ENCODE measurements around the gene FLNC. TPM values are rescaled to one million over a fixed set of nuclear protein-coding genes. Genes with fewer than 3 reads are reported as not detected.

Gene FLNC
- total and polyA plus RNA-seq, 10 donors = 0.21 to 1.8 (median 0.66) TPM

DNA sequence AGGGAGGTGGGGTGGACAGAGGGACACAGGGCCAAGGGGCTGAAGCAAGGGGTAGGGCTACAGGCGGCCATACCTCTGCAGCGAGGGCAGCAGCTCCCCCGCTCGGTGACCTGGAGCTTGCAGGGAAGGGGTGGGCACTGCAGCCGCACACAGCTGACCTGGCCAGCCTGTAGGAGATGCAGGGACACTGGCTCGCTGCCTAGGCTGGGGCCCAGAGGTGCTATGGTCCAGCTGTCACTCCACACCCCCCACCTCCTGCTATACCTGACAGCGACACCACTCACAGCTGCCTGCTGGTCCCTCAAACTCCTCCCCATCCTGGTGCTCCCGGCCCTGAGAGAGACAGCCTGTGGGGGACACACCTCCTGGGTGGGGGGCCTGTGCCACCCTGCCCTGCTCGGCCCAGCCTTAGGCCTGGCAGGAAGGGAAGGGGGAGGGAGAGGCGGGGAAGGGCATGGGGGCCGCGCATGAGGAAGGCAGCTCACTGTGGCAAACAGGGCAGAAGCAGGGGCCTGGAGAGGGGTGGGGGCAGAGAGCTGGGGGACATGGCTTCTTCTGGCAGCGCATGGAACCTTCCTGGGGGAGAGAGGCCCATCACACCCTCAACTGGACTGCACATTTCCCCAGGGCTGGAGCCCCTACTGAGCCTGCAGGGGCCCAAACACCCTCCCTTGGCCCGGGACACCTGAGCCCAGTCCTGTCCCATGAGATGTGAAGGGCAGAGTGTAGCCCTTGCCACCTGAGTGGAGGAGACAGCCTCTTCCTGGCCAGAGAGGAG, 56.4 kb downstream of the FLNC start:
- H3K27me3 ChIP-seq (replicated peaks in 1 of 7) = peaks cover 0 to 56% (median 10%) of the 10 kb centered on the region in 7 donors
- H3K36me3 ChIP-seq = no peaks in the 10 kb centered on the region
- H3K27ac ChIP-seq = no peak overlapping the region
- intact Hi-C loops (cut with DNase I; ENCODE audit: low total_unique reads) = loop anchor here (10.0 kb wide), 1 partner anchor 272 kb away; no protein-coding TSS in a partner anchor
- no peaks in the 10 kb centered on the region for H3K9me3 ChIP-seq
- peak; percentile 70 for DNase-seq
- TF ChIP-seq, protein P1, sequence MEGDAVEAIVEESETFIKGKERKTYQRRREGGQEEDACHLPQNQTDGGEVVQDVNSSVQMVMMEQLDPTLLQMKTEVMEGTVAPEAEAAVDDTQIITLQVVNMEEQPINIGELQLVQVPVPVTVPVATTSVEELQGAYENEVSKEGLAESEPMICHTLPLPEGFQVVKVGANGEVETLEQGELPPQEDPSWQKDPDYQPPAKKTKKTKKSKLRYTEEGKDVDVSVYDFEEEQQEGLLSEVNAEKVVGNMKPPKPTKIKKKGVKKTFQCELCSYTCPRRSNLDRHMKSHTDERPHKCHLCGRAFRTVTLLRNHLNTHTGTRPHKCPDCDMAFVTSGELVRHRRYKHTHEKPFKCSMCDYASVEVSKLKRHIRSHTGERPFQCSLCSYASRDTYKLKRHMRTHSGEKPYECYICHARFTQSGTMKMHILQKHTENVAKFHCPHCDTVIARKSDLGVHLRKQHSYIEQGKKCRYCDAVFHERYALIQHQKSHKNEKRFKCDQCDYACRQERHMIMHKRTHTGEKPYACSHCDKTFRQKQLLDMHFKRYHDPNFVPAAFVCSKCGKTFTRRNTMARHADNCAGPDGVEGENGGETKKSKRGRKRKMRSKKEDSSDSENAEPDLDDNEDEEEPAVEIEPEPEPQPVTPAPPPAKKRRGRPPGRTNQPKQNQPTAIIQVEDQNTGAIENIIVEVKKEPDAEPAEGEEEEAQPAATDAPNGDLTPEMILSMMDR (IDR thresholded peaks at IDR 0.05 in 8 of 11, conservative IDR thresholded peaks at IDR 0.05 in 3 of 11) = no peak
- TF ChIP-seq POLR2AphosphoS5 (IDR thresholded peaks at IDR 0.05) (no peak), POLR2A (IDR thresholded peaks at IDR 0.05) (no peak)
- H3K4me1 ChIP-seq = peaks cover 0 to 26% (median 13%) of the 10 kb centered on the region in 6 donors
- WGBS, 5 donors = 55 to 64% (median 59%) methylated on average over 9 to 14 of the region's 14 CpGs
- no peak overlapping the region for H3K4me3 ChIP-seq

DNA sequence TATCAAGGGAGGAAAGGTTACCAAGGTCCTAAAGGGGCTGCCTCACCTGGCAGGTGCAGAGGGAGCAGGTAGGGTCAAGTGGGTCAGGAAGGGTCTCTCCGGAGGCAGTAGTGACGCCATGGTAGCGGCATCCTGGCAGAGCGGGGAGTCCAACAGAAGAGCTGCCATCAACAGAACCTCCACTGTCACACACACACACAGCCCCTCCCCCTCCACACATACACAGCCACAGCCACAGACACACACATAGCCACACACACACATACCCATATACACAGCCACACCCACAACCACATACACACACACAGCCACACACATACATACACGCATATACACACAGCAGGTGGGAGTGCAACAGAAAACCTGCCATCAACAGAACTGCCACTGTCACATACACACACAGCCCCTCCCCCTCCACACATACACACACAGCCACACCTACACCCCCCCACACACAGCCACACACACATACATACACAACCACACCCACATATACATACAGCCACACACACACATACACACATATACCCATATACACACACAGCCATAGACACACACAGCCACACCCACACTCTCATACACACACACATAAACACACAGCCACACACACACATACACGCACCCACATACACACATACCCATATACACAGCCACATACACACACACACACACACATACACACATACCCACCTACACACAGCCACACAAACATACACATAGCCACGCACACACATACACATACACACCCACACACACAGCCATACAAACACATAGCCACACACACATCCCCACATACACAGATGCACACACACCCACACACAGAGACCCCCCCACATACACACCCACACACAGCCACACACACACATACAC, 57.2 kb downstream of the FLNC start:
- H3K27ac ChIP-seq = no peak overlapping the region
- WGBS, 5 donors = 81 to 91% (median 85%) methylated on average over 7 of the region's 7 CpGs

DNA sequence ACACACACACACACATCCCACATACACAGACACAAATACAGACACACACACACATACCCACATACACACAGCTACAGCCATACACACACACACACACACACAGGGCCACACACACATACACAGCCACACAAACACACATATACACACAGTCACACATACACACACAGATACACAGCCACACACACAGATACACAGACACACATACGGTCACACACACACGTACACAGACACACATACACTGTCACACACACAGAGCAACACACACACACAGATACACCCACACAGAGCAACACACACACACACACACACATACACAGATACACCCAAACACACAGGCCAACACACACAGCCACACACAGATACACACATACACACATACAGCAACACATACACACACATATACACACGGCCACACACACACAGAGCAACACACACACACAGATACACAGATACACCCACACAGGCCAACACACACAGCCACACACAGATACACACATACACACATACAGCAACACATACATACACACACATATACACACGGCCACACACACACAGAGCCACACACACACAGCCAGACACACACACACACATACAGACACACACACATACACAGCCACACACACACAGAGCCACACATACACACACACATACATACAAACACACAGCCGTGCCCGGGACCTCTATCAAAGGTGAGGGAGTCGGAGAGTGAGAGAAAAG, 58.0 kb downstream of the FLNC start:
- DNase-seq = peak; percentile 7

More for the DNA sequence above, 57.2 kb downstream of the FLNC start:
- H3K4me3 ChIP-seq = no peak overlapping the region
- peaks cover 0 to 63% (median 13%) of the 10 kb centered on the region in 7 donors for H3K27me3 ChIP-seq (replicated peaks in 1 of 7)
- intact Hi-C loops (cut with DNase I; ENCODE audit: low total_unique reads) = loop anchor here (10.0 kb wide), 1 partner anchor 273 kb away; no protein-coding TSS in a partner anchor
- TF ChIP-seq POLR2AphosphoS5 (IDR thresholded peaks at IDR 0.05) (no peak), POLR2A (IDR thresholded peaks at IDR 0.05) (no peak)
- TF ChIP-seq, protein P1 (IDR thresholded peaks at IDR 0.05 in 8 of 11, conservative IDR thresholded peaks at IDR 0.05 in 3 of 11) = no peak
- no peaks in the 10 kb centered on the region for H3K36me3 ChIP-seq
- H3K4me1 ChIP-seq = peaks cover 0 to 26% (median 13%) of the 10 kb centered on the region in 6 donors
- no peaks in the 10 kb centered on the region for H3K9me3 ChIP-seq
- DNase-seq = no peak

More for the DNA sequence above, 58.0 kb downstream of the FLNC start:
- Histone ChIP-seq H3K36me3 (no peaks in the 10 kb centered on the region), H3K4me3 (no peak overlapping the region), H3K27me3 (replicated peaks in 1 of 7) (peaks cover 0 to 65% (median 13%) of the 10 kb centered on the region in 7 donors), H3K4me1 (peaks cover 0 to 26% (median 13%) of the 10 kb centered on the region in 6 donors), H3K27ac (no peak overlapping the region), H3K9me3 (no peaks in the 10 kb centered on the region)
- intact Hi-C loops (cut with DNase I; ENCODE audit: low total_unique reads) = loop anchor here (10.0 kb wide), 1 partner anchor 273 kb away; no protein-coding TSS in a partner anchor
- TF ChIP-seq, protein P1 (IDR thresholded peaks at IDR 0.05 in 8 of 11, conservative IDR thresholded peaks at IDR 0.05 in 3 of 11) = no peak
- no peak for TF ChIP-seq POLR2A (IDR thresholded peaks at IDR 0.05)
- TF ChIP-seq POLR2AphosphoS5 (IDR thresholded peaks at IDR 0.05) = no peak
- WGBS, 5 donors = 89 to 97% (median 91%) methylated on average over 7 of the region's 7 CpGs
